NCI-H2196 (cell line): ENCODE results near the gene FKBP5.
"Not testable (repeated sequence)": the region's sequence is repeated elsewhere in the genome, so short reads cannot be mapped to it uniquely, and the experiment has no call there.

ENCODE experiments used
- DNase-seq: peaks from one replicate; lab custom pipeline; 2025; ENCODE audit not compliant: unreplicated experiment; lab: John Stamatoyannopoulos, UW

FKBP5 gene

GRCh38 chr6:35622283-35622682 lies 66.4 kb downstream of the FKBP5 start:
- DNase-seq, result no peak

- DNase-seq, result no peak
Observed at GRCh38 chr6:35620706-35621105, 68.0 kb downstream of the FKBP5 start.

- DNase-seq, result no peak
Observed at GRCh38 chr6:35613762-35614161, 75.0 kb downstream of the FKBP5 start.

GRCh38 chr6:35611240-35611639 lies 77.5 kb downstream of the FKBP5 start:
- DNase-seq, result no peak

GRCh38 chr6:35610830-35611229 lies 77.9 kb downstream of the FKBP5 start:
- DNase-seq, result no peak

GRCh38 chr6:35609588-35609987 lies 79.1 kb downstream of the FKBP5 start:
- DNase-seq, result no peak

GRCh38 chr6:35607517-35608233 lies 81.0 kb downstream of the FKBP5 start:
- DNase-seq, result no peak

GRCh38 chr6:35605600-35605999 lies 83.1 kb downstream of the FKBP5 start:
- no peak for DNase-seq

- DNase-seq, result no peak
Observed at GRCh38 chr6:35603326-35604202, 85.2 kb downstream of the FKBP5 start.

- DNase-seq, result no peak
Observed at GRCh38 chr6:35602133-35602946, 86.4 kb downstream of the FKBP5 start.

GRCh38 chr6:35601331-35602132 lies 87.2 kb downstream of the FKBP5 start:
- DNase-seq, result no peak

- DNase-seq, result no peak
Observed at GRCh38 chr6:35600659-35601125, 88.0 kb downstream of the FKBP5 start.

GRCh38 chr6:35599761-35600658 lies 88.7 kb downstream of the FKBP5 start:
- no peak for DNase-seq

GRCh38 chr6:35598621-35599020 lies 90.1 kb downstream of the FKBP5 start:
- not testable (repeated sequence) for DNase-seq

GRCh38 chr6:35596448-35597442 lies 92.0 kb downstream of the FKBP5 start:
- DNase-seq, result no peak

GRCh38 chr6:35594503-35595186 lies 94.1 kb downstream of the FKBP5 start:
- no peak for DNase-seq

- DNase-seq, result no peak
Observed at GRCh38 chr6:35592178-35592577, 96.5 kb downstream of the FKBP5 start.

GRCh38 chr6:35590622-35591066 lies 98.1 kb downstream of the FKBP5 start:
- no peak for DNase-seq
